ENCODE measurements around the gene SMC1A.
"Not testable (repeated sequence)": the region's sequence is repeated elsewhere in the genome, so short reads cannot be mapped to it uniquely, and the experiment has no call there.

Gene SMC1A

DNA sequence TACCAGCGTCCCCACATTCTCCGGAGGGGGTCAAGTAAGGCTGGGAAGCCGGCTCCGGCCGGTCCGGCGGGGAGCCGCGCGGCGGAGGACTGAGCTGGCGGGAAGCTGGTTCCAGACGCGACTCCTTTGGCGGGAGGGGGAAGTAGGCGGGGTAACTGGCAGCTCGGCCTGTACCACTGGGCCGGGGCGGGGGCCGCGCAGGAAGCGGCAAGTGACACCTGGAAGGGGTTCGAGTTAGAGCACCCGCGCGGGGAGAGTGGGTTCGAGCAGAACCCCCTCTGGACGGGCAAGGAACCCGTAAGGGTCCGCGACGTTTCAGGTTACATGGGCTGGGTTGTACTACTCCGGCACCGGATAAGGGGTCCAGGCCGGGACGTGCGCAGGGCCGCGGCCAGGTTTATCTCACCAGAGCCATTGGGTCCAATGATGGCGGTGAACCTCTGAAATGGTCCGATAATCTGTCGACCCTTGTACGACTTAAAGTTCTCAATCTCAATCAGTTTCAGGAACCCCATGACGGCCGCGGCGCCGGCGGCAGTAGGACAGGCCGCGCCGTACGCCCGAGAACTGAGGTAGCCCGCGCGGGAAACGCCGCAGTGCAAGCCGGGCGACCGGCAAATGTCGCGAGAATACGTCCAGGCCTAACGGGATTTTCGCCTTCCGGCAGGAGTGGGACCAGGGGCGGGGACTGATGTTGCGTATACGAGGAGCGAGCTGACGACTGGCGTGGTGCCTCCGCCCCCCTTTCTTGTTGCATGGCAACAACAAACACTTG, at the start of gene SMC1A:
SMC1A (minus strand) TSS at position 569 of the 775 bp plus-strand sequence; CDS start at position 515, 54 bp downstream.
- peak; percentile 93 for DNase-seq (ENCODE audit: low spot score)

DNA sequence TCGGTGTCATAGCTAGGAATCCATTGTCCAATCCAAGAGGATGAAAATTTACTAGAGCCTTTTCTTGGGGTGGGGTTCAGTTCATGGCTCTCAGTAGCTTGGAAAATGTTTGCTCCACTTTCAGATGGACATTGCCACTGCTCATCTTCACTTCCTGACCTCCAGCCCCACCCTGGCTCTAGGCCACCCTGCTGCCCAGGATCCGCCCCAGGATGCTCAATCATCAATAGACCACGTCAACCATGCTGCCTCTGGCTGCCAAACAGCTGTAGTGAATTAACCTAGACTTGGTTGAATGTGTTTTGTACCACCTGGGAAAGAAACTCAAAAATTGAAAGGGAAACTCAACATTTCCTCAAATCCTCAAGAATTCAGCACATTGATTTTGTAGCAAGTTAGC, 48.9 kb upstream of the SMC1A start:
- DNase-seq (ENCODE audit: low spot score) = peak; percentile 9

DNA sequence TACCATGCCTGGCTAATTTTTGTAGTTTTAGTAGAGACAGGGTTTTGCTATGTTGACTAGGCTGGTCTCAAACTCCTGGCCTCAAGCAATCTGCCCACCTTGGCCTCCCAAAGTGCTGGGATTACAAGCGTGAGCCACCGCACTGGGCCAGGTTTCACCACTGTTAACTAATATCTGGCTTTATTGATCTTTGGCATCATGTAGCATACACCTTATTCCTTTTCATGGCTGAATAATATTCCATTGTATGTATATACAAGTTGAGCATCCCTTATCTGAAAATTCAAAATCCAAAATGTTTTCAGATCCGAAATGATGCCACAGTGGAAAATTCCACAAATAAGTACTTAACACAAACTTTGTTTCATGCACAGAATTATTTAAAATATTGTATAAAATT, 46.2 kb upstream of the SMC1A start:
- DNase-seq (ENCODE audit: low spot score) = not testable (repeated sequence)

DNA sequence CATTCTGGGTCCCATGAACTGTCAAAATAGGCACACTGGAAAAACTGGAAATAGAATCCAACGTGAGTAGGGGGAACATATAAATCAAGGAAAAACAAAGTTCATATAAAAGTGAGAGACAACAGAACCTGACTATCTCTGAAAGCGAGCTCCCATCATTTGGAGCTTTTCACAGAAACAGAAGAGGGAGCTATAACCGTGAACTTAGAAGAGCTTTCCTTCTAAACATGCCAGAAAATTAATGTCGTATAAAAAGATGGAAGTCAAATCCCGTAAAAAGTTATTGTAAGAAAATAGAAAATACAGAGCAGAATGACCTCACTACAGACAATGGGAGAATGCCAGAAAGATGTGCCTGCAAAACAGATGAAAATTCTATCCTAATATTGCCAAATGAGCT, 35.6 kb upstream of the SMC1A start:
- peak; percentile 27 for DNase-seq (ENCODE audit: low spot score)

DNA sequence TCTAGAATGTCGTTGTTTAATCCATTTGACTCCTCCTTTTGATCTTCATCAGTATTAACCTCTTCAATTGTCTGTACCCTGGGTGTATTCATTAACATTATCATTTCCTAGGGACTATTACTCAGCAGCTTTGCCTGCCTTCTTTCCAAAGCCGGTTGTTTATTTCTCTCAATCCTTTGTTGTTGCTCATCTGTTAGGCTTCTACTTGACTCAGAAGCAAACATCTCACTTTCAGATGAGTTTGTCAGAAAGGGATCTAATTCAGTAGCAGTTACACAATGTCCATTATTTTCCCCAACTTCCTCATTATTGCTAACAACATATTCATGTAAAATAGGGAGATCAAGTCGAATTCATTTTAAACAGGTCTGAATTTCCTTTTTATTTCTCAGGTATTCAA, 33.8 kb upstream of the SMC1A start:
- DNase-seq (ENCODE audit: low spot score) = peak; percentile 24

DNA sequence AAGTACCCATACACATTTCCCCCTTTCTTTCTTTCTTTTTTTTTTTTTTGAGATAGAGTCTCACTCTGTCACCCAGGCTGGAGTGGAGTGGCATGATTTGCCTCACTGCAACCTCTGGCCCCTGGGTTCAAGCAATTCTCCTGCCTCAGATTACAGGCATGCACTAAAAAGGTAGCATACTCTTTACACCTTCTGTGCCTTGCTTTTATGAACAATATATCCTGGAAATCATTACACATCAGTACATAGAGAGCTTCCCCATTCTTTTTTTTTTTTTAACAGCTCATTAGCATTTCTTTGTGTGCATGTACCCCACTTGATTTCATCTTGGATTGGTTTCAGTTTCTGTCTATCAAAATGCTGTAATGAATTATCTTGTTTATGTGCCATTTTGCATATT, 30.4 kb upstream of the SMC1A start:
- DNase-seq (ENCODE audit: low spot score) = no peak

DNA sequence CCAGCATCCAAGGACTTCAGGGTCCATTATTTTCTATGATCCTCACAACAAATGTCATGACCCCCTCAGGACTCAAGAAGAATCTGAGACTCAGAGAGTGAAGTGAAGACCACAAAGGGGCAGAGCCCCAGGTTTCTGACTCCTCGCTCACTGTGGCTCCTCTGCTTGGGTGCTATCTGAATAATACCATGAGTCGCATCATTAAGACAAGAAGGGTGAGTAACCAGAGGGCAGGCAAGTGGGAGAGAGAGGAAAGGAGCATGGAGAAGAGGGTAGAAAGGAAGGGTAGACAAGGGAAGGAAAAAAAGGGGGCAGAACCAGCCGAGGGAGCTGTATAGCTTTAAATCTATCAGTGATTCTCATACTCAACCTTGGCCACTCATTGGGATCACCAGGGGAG, 27.2 kb upstream of the SMC1A start:
- no peak for DNase-seq (ENCODE audit: low spot score)

DNA sequence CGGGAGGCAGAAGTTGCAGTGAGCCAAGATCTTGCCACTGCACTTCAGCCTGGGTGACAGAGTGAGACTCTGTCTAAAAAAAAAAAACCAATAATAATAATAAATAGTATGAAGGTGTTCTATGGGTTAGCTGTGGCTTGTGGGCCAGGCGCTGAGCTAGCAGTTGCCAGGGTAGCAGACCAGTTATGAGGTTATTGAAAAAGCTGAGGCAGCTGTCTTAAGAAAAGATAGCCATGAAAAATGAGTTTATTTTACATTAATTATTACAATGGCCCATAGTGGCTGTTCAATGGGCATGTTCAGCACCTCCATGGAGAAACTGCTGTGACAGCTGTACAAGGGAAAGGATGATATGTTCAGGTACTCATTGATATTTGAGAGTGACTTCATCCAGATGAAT, 25.0 kb upstream of the SMC1A start:
- no peak for DNase-seq (ENCODE audit: low spot score)

DNA sequence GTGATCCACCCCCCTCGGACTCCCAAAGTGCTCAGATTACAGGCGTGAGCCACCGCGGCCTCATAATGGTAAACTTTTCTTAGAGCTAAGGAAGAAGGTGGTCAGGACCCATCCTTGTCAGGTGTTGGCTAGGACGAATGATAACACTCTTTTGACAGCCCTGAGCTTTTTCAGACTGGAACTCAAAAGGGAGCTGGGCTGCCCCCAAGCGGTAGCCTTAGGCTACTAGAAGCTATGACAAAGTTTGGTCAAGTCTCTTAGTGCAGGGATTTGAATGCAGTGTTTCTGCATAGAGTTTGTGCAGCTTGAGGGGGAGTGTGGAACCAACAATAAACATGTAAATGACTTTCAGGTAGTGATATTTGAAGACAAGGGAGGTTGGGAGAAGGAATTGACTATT, 23.5 kb upstream of the SMC1A start:
- peak; percentile 40 for DNase-seq (ENCODE audit: low spot score)

DNA sequence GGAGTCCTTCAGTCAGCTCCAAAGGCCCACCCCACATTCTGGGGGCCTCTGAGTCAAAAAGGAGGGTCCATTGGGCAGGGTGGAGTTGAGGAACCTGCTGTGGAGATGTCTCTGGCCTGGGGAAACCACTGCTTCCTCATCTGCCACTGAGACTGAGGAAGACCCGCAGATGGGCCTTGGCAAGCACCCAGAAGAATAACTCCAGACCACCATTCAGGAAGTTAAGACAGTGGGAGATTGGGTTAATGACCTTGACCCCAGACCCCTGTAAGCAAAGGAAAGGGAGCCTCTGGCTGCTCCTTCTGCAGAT, 19.8 kb upstream of the SMC1A start:
- no peak for DNase-seq (ENCODE audit: low spot score)

DNA sequence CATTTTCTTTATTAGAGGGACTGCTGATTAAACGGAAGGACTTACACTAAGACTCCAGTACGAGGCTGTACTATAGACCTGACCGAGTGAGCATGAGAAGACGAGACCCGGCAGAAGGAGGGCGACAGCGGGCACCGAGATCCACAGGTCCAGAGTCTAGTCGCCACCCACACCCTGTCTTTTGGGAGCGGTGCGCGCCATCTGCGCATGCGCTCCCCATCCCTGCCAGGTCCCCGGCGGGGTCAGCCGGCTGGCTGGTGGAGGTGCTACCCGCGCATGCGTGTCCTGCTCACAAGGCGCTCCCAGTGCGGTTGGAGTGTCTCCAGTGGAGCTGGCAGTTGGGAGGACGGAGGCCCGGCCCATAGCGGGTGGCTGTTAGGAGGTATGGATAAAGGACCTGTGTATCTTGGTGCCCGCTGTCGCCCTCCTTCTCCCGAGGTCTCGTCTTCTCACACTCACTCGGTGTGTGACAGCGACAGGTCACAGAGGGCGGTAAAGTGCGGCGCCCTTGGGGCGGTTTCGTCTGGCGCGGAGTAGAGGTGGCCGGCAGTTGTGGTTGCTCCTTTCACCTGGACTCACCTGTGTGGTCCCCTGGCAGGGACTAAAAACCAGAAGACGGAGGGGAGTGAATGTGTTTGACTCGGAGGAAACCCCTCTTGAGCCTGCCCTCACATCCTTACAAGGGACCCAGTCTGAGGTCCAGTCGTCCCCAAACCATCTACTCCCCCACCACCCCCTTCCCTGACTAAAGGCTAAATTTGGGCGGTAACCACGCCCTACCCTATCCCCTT, 19.3 kb upstream of the SMC1A start:
- DNase-seq (ENCODE audit: low spot score) = peak; percentile 94

DNA sequence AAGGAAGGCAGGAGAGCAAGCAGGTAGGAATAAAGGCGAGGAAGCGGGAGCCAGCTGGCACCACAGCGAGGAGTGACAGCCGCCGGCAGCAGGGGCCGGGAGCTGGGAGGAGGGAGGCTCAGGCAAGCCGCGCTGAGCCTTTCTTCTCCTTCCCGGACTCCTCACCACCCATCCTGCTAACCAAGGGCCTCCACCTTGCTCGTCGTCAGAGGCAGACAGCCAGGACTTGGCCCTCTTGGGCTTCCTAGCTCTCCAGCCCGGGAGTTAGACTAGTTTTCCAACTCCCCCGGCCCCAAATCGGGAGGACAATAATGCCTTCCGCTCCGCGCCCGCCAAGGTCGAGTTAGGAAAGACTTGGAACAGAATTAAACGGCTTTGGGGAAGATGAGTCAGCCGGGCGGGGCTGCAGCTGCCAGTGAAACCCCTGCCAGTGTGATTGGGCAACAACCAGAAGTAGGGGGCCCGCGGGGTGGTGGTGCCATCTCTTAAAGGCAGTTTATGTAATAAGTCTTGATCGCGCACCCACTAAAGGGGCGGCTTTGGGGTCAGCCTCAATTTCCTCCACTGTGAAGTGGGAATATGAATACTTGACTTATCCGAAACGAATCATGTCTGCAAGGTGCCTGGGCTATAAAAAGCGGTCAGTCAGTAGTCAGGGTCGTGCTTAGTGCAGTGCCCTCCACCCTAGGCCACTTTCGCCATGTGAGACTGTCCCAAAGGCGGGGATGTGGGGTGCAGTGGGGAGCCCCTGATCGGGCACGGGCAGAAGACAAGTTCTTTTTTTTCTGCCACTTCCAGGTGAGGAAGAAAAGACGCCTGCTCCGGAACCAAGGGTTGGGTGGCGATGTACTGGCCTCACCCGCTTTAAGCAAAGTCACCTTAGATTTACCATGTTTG, 18.4 kb upstream of the SMC1A start:
- DNase-seq (ENCODE audit: low spot score) = peak; percentile 69

DNA sequence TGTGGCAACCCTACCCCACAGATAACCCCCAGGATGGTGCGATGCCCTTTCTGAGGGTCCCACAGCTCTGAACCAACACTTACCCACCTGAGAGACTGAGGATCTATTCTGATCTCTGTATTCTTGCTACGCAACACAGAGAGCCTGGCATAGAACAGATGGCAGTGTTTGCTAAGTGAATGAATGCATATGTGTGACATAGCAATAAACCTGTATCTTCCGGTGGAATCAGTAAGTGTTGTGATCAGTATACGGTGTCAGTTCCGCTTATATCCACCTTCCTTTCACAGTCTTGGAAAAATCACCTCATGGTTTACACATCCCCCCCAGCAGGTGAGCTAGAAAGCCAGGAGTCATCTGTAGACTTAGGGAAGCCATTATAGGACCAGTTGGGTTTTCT, 17.6 kb upstream of the SMC1A start:
- no peak for DNase-seq (ENCODE audit: low spot score)

DNA sequence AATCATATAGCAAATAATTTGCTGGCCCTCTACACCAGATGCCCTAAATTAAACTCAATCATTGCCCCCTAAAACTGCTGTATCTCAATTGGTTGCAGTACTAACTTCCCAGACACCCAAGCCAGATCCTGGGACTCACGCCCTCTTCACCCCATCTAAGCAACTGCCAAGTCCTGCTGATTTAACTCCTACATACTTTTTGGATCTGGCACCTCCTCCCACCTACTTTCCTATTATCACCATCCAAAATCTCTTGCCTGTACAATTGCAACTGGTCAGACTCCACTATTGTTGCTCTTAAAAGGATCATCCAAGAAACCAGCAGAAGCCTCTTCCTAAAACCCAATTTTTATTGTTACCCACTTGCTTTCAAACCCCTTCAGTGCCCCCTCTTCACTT, 16.4 kb upstream of the SMC1A start:
- DNase-seq (ENCODE audit: low spot score) = no peak

DNA sequence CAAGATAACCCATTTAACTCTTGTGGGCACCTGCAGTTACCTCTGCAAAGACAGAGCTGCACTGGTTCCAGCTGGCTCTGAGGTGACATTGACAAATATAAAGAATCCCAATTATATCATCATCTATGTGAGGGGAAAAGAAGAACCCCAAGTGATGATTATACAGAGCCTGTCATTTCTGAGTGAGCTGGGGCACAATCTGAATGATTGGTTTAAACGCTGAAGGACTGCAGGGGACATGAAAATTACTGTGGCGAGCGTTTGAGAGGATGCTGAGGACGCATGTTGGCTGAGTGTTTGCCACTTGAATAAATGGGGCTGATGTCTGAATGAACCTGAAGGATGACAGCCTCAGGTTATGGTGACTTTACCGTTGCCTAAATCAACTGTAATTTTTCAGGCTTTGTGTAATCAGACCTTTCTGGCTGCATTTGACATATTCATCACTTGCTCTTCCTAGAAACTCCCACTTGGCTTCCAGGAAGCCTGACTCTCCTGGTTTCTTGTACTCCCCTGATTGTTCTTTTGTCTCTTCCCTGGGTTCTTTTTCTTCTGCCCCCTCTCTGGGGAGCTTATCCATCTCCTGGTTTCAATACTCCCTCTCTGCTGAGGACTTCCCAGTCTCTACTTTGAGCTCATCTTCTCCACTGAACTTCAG, 15.8 kb upstream of the SMC1A start:
- no peak for DNase-seq (ENCODE audit: low spot score)

DNA sequence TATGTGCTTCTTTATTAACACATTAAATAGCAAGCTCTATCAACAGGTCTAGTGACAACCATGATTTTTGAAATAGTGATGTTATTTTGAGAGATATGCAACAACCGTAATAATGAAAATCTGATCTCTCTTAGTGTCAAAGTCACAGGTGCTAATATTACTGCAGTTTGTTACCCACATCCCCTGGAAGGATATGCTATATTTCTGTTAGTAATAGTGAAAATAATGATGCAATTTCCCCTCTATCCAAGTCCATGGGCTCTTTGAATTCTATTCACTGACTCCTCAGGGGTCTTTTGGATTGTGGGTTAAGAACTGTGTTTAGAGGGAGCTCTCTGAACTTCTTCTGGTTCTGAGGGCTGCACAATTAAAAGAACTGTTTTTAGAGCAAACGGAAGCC, 14.8 kb upstream of the SMC1A start:
- no peak for DNase-seq (ENCODE audit: low spot score)

DNA sequence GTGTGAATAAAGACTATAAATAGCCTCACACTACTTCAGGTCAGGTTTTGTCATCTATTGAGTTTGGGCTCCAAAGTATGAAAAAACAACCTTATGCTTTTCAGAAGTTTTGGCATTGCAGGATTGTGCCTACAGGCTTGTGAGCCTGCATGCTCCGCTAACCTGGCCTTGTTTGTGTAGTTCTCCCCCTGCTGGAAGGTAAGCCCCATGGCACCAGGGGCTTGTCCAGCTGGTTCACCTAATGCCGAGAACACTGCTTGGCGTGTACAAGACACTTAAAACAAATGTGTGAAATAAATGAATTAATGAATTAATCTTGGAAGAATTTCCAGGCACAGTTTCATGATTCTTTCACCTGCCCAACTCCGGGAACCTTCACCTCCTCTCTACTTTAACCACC, 13.5 kb upstream of the SMC1A start:
- peak; percentile 55 for DNase-seq (ENCODE audit: low spot score)

DNA sequence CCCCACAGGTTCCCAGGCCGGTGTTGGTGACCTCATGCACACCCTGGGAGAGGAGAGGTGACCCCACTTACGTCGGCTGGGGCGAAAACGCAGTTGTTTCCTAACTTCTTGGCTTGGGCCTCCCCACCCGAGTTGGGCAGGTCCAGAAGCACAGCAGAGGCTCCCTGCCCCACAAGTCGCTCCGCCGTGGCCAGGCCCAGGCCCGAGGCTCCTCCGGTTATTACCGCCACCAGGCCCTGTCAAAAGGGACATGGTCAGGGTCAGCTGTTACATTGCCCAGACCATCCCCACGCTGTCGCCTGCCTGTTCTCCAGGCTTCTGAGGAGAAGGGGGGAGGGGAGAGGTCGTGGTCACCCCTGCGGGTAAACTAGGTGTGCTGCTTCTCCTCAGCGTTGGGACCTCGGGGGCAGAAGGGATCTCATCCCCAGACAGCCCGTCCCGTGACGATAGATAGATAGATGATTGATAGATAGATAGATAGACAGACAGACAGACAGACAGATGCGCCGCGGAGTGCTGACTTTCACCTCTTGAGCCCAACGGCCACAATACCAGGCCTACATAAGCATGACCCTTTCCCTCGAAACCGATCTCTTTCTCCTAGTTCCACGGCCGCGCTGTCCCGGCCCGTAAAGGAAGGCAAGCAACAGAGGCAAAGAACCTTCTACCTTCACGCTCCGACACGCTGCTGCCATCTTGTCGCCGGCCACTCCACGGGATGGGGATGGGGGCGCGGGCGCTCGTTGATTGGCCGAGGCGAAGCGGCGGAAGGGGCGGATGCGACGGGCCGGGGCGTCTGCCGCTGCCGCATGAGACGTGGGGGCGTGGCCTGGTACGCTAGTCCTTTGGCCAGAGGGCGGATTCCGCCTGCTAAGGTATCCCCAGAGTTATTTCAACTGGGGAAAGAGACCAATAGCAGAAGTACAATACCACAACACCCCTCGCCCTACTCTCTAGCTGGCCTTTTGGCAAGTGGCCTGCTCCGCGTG, 11.5 kb upstream of the SMC1A start, which contains the start of gene HSD17B10:
HSD17B10 (minus strand) TSS at position 720 of the 989 bp plus-strand sequence; CDS start at position 695, 25 bp downstream.
- peak; percentile 94 for DNase-seq (ENCODE audit: low spot score)

DNA sequence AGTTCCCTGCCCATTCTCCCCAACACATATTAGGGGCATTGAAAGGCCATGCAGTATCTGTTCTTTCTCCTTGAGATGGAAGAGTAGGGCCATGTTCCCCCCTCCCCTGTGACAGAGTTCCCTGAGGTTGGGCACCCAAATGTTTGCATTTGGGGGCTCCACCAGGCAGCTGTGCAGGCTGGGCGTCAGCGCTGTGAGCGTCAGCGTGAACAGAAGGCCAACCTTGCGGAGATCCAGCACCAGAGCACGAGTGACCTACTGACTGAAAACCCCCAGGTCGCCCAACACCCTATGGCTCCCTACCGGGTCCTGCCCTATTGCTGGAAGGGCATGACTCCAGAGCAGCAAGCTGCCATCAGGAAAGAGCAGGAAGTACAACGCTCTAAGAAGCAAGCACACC, 7.8 kb upstream of the SMC1A start:
- no peak for DNase-seq (ENCODE audit: low spot score)

DNA sequence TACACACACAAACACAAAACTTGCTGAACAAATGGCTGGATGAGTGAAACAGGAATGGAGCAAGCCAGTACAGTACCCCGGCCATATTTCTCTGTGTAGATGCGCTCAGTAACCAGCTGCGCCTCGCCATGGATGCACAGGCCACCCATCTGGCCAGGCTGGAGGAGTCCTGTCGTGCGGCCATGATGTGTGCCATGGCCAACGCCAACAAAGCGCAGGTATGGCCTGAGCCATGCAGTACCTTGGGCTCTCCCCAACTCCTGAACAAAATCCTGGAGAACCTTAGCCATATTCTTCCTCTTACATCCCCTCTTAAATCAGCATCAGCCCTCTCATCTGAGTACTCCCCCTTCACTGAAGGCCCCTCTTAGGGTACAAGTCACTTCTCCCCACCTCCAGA, 7.3 kb upstream of the SMC1A start:
- no peak for DNase-seq (ENCODE audit: low spot score)

DNA sequence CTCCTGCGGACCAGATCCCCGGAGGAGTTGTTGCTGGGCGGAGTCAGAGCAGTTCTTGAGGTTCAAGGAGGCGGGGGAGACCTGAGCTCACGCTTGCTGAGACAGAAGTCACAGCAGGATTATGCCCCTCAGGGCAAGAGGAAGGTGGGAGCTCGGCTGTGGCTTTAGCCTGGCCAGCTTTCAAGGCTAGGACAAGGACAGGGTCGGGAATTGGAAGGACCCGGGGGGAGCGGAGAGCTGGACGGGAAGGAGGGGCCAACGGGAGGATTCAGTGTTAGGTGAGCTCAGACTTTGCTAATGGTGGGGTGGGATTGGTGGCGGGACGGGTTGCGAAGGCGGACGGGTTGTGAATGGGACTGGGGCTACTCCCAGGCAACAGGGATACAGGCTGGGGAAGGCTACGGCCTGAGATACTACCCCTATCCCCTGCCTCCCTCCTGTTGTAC, 430 bp upstream of the SMC1A start, which contains the start of gene RIBC1:
RIBC1 (plus strand) TSS at position 13 of the 446 bp plus-strand sequence. CDS start 3,404 bp downstream, outside the sequence.
- DNase-seq (ENCODE audit: low spot score) = no peak

Measured in GM03348 (cell line).